Activated naive CD4-positive, alpha-beta T cell treated with anti-CD3 and anti-CD28 coated beads, Interleukin-2, amount 10 ng/mL, durations not matched to agents 7 days and 5 days (primary cell): ENCODE results near the gene SLC6A3.

Source experiments
- CTCF ChIA-PET: fragments of 350-600 bp; sonication (Branson Sonifier 250); formaldehyde crosslinking; loops from one replicate; lab custom pipeline; 2021; ENCODE audit warnings: antibody characterized with exemption; lab: Charles Lee
- DNase-seq: peaks from one replicate; pipeline ENCODE4 v3.0.0-alpha.2; 2020
- H3K27ac Mint-ChIP-seq: one replicate; pipeline ENCODE4 v1.8.0; 2021; ENCODE audit warnings: mild to moderate bottlenecking, moderate library complexity, mixed read lengths
- H3K27me3 Mint-ChIP-seq: one replicate; pipeline ENCODE4 v1.8.0; 2021; ENCODE audit warnings: mild to moderate bottlenecking, mixed read lengths
- H3K36me3 Mint-ChIP-seq: one replicate; pipeline ENCODE4 v1.8.0; 2021; ENCODE audit warnings: mixed read lengths
- H3K4me1 Mint-ChIP-seq: one replicate; pipeline ENCODE4 v1.8.0; 2021; ENCODE audit warnings: mixed read lengths
- H3K4me3 Mint-ChIP-seq: one replicate; pipeline ENCODE4 v1.8.0; 2021; ENCODE audit warnings: mild to moderate bottlenecking, moderate library complexity, mixed read lengths
- H3K9me3 Mint-ChIP-seq: one replicate; pipeline ENCODE4 v1.8.0; 2021; ENCODE audit warnings: mixed read lengths

Gene SLC6A3

DNA sequence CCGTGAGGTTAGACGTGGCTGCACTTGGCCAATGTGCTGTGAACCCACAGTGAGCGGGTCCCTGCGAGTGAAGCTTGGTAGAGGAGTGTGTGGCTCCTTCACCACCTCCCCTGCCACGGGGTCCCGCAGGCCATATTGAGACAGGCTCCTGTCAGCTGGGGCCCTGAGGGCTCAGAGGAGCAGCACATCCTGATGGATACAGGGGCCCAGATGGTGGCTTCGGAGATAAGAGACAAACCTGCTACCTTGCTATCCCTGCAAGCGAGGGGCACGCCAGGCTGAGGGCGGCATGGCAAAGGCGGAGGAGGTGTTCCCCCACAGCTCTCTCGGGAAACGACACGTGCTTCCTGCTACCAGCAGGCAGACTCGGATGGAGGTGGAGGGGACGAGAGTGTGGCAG is 33.1 kb downstream of the SLC6A3 start:
- Mint-ChIP-seq H3K9me3 (no peaks in the 10 kb centered on the region), H3K27me3 (peaks cover 25% of the 10 kb centered on the region), H3K4me3 (no peak overlapping the region), H3K4me1 (peaks cover 4% of the 10 kb centered on the region), H3K36me3 (no peaks in the 10 kb centered on the region), H3K27ac (no peak overlapping the region)
- CTCF ChIA-PET: no interaction called here
- DNase-seq: no peak

GRCh38 chr5:1411099-1411498 is 34.1 kb downstream of the SLC6A3 start:
- H3K27ac Mint-ChIP-seq: no peak overlapping the region
- CTCF ChIA-PET: no interaction called here
- peaks cover 4% of the 10 kb centered on the region for H3K4me1 Mint-ChIP-seq
- H3K27me3 Mint-ChIP-seq: peaks cover 25% of the 10 kb centered on the region
- no peaks in the 10 kb centered on the region for H3K36me3 Mint-ChIP-seq
- H3K4me3 Mint-ChIP-seq: no peak overlapping the region
- no peaks in the 10 kb centered on the region for H3K9me3 Mint-ChIP-seq
- no peak for DNase-seq

DNA sequence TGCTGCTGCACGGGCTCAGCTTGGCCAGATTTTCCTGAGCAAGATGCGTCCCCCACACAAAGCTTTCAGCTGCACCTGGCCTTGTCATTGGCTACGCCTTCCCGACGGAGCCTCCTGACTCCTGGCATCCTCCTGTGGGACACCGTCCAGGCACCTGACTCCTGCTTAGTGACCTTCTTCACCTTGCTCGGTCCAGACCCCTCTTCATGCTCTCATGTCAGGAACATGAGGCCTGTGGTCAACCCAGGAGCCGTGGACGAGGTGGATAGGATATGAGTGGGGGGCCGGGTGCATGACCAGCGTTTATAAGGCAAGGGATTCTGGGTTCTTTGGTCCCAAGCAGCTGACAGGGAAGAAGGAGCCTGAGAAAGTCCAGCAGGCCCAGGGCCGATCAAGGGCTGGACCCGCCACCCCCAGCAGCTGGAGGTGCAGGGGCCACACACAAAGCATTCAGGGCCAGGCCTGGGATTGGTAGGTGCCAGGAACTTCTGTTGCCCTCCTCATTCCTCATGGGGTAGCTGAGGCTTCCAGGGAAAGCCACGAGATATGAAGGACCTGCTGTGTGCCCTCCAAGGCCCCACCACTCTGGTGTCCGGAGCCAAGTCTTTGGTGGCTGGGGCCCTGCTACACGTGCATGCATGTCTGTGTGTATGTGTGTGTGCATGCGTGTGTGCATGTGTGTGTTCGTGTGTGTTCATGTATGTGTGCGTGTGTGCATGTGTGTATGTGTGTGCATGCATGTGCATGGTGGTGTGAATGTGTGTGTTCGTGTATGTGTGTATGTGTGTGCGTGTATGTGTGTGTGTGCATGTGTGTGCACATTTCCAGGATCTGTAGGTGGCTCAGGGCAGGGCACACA is 34.9 kb downstream of the SLC6A3 start:
- no peaks in the 10 kb centered on the region for H3K36me3 Mint-ChIP-seq
- peaks cover 4% of the 10 kb centered on the region for H3K4me1 Mint-ChIP-seq
- DNase-seq: no peak
- H3K27me3 Mint-ChIP-seq: peaks cover 25% of the 10 kb centered on the region
- no peaks in the 10 kb centered on the region for H3K9me3 Mint-ChIP-seq
- CTCF ChIA-PET: no interaction called here
- no peak overlapping the region for H3K4me3 Mint-ChIP-seq
- H3K27ac Mint-ChIP-seq: no peak overlapping the region

GRCh38 chr5:1409381-1410110 is 35.7 kb downstream of the SLC6A3 start:
- no peaks in the 10 kb centered on the region for H3K36me3 Mint-ChIP-seq
- H3K9me3 Mint-ChIP-seq: no peaks in the 10 kb centered on the region
- peaks cover 4% of the 10 kb centered on the region for H3K4me1 Mint-ChIP-seq
- peak; percentile 69 for DNase-seq
- no peak overlapping the region for H3K4me3 Mint-ChIP-seq
- H3K27ac Mint-ChIP-seq: no peak overlapping the region
- CTCF ChIA-PET: no interaction called here
- H3K27me3 Mint-ChIP-seq: peaks cover 25% of the 10 kb centered on the region

- H3K36me3 Mint-ChIP-seq: no peaks in the 10 kb centered on the region
- DNase-seq: no peak
- no peak overlapping the region for H3K4me3 Mint-ChIP-seq
- no peaks in the 10 kb centered on the region for H3K9me3 Mint-ChIP-seq
- H3K27me3 Mint-ChIP-seq: peaks cover 18% of the 10 kb centered on the region
- CTCF ChIA-PET: no interaction called here
- peaks cover 4% of the 10 kb centered on the region for H3K4me1 Mint-ChIP-seq
- H3K27ac Mint-ChIP-seq: no peak overlapping the region
Measured at GRCh38 chr5:1406681-1407640, 38.3 kb downstream of the SLC6A3 start.

DNA sequence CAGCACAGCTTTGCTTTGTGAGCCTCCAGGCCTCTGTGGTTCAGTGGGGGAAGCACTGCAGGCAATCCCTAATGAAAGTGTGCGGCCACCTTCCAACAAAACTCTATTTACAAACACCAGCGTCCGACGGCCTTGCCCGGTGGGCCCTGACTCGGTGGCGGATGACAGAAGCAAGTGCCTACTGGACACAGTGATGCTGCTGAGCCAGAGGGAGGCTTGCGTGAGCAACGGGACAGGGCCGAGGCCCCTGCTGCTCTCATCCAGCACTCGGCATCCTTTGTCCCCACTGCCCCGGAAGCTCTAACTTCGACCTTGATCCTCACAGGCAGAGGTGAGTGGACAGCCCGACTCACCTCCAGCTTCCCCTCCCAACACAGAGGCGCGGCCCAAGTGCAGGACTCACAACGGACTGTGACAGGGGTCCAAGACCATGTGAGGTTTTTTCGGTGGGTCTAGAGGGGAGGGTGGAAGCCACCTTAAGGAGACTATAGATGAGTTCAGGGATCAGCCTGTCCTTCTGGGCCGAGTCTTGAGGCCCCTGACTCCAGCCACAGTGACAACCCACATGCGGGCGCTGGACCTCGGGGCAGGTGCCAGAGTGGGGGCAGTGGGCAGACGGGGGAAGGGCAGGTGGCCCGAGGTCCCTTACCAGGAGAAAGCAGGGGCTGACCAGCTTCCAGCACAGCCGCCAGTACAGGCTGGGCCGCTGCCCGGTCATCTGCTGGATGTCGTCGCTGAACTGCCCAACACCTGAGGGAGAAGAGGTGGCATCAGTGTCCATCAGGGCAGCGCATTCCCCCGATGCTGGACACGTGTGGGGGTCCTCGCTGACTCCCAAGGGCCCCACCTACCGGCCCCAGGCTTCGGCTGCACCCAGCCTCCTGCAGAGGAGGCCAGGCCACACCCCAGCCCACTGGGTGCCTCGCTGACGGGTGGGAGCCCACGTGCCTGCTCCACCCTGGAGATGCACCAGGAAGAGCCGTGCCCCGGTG is 39.4 kb downstream of the SLC6A3 start:
- H3K4me3 Mint-ChIP-seq: no peak overlapping the region
- H3K4me1 Mint-ChIP-seq: peaks cover 4% of the 10 kb centered on the region
- H3K27ac Mint-ChIP-seq: no peak overlapping the region
- no peaks in the 10 kb centered on the region for H3K9me3 Mint-ChIP-seq
- no peak for DNase-seq
- CTCF ChIA-PET: no interaction called here
- peaks cover 20% of the 10 kb centered on the region for H3K27me3 Mint-ChIP-seq
- no peaks in the 10 kb centered on the region for H3K36me3 Mint-ChIP-seq

GRCh38 chr5:1405121-1405520 is 40.1 kb downstream of the SLC6A3 start:
- Mint-ChIP-seq H3K27ac (no peak overlapping the region), H3K36me3 (no peaks in the 10 kb centered on the region), H3K4me3 (no peak overlapping the region), H3K27me3 (peaks cover 23% of the 10 kb centered on the region), H3K4me1 (peaks cover 4% of the 10 kb centered on the region), H3K9me3 (no peaks in the 10 kb centered on the region)
- DNase-seq: no peak
- CTCF ChIA-PET: no interaction called here

- no peak for DNase-seq
- Mint-ChIP-seq H3K36me3 (no peaks in the 10 kb centered on the region), H3K9me3 (no peaks in the 10 kb centered on the region), H3K4me3 (no peak overlapping the region), H3K4me1 (no peaks in the 10 kb centered on the region), H3K27me3 (peaks cover 25% of the 10 kb centered on the region), H3K27ac (no peak overlapping the region)
- CTCF ChIA-PET: no interaction called here
Measured at GRCh38 chr5:1404062-1404461, 41.2 kb downstream of the SLC6A3 start.

GRCh38 chr5:1402611-1403255 is 42.5 kb downstream of the SLC6A3 start:
- Mint-ChIP-seq H3K27me3 (peaks cover 14% of the 10 kb centered on the region), H3K9me3 (no peaks in the 10 kb centered on the region)
- CTCF ChIA-PET: no interaction called here

DNA sequence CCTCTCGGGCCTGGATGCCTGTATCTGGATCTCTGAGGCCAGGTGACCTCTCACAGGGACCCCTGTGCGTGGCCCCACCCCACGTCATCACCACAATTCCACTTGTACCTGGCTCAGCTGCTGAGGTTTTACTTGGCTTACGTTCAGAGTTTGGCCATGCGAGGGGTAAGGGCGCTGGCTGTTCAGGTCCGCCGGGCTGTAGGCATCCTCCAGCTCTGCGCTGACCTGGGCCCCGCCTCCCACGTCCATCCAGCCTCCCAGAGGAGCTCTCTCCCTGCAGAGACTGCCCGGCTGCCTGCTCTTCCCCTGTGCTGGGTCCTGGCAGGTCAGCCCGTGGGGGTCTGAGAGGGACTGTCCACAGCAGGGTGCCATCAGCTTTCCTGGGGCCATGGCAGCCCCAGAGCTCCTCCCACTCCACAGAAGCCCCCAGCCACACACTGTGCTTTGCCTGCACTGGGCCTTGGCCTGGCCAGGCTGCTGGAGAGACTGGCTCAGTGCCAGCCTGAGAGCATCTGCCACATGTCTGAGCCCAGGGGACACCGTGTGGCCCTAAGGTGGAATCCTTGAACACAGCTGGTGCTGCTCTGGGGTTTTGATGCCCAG is 43.6 kb downstream of the SLC6A3 start:
- Mint-ChIP-seq H3K4me3 (no peak overlapping the region), H3K4me1 (no peaks in the 10 kb centered on the region), H3K36me3 (no peaks in the 10 kb centered on the region), H3K27ac (no peak overlapping the region), H3K9me3 (no peaks in the 10 kb centered on the region), H3K27me3 (peaks cover 20% of the 10 kb centered on the region)
- no peak for DNase-seq
- CTCF ChIA-PET: no interaction called here

More at GRCh38 chr5:1402611-1403255, 42.5 kb downstream of the SLC6A3 start:
- Mint-ChIP-seq H3K4me1 (no peaks in the 10 kb centered on the region), H3K4me3 (no peak overlapping the region), H3K36me3 (no peaks in the 10 kb centered on the region), H3K27ac (no peak overlapping the region)
- no peak for DNase-seq

- CTCF ChIA-PET: no interaction called here
- no peaks in the 10 kb centered on the region for H3K36me3 Mint-ChIP-seq
- no peak for DNase-seq
- no peaks in the 10 kb centered on the region for H3K4me1 Mint-ChIP-seq
- H3K27ac Mint-ChIP-seq: no peak overlapping the region
- H3K9me3 Mint-ChIP-seq: no peaks in the 10 kb centered on the region
- H3K4me3 Mint-ChIP-seq: no peak overlapping the region
- peaks cover 27% of the 10 kb centered on the region for H3K27me3 Mint-ChIP-seq
Measured at GRCh38 chr5:1400936-1401335, 44.3 kb downstream of the SLC6A3 start.

- Mint-ChIP-seq H3K4me1 (no peaks in the 10 kb centered on the region), H3K9me3 (no peaks in the 10 kb centered on the region), H3K27ac (no peak overlapping the region), H3K4me3 (no peak overlapping the region), H3K36me3 (no peaks in the 10 kb centered on the region), H3K27me3 (peaks cover 32% of the 10 kb centered on the region)
- CTCF ChIA-PET: no interaction called here
- no peak for DNase-seq
Measured at GRCh38 chr5:1400211-1400855, 44.9 kb downstream of the SLC6A3 start.
